HG02970 (cell line): ENCODE results near the gene CLCF1.

Experiments used
- ATAC-seq: cut with Tn5 transposase; IDR thresholded peaks from one replicate; pipeline ENCODE4 v1.9.1; 2021; ENCODE audit warnings: mild to moderate bottlenecking, moderate library complexity, moderate number of reproducible peaks; ENCODE audit not compliant: unreplicated experiment, low FRiP score

CLCF1 gene

GRCh38 chr11:67372993-67373647, at the start of gene CLCF1:
TSS of gene CLCF1 (minus strand) at chr11:67373598. CDS start at chr11:67373539, 59 bp downstream.
- ATAC-seq = peak; percentile 40

- ATAC-seq = no peak
Observed at GRCh38 chr11:67422891-67423290, 49.5 kb upstream of the CLCF1 start.

- no peak for ATAC-seq
Observed at GRCh38 chr11:67421430-67422031, 48.1 kb upstream of the CLCF1 start.

- peak; percentile 85 for ATAC-seq
Observed at GRCh38 chr11:67420646-67421429, 47.4 kb upstream of the CLCF1 start.

GRCh38 chr11:67420147-67420645, 46.8 kb upstream of the CLCF1 start:
- ATAC-seq = no peak

- ATAC-seq = no peak
Observed at GRCh38 chr11:67419325-67420049, 46.1 kb upstream of the CLCF1 start.

- ATAC-seq = no peak
Observed at GRCh38 chr11:67418476-67419281, 45.3 kb upstream of the CLCF1 start.

- ATAC-seq = no peak
Observed at GRCh38 chr11:67417425-67417824, 44.0 kb upstream of the CLCF1 start.

GRCh38 chr11:67416416-67417335, 43.3 kb upstream of the CLCF1 start:
- ATAC-seq = no peak

- no peak for ATAC-seq
Observed at GRCh38 chr11:67415501-67416304, 42.3 kb upstream of the CLCF1 start, which contains the start of gene CARNS1. TSS of gene CARNS1 (plus strand) at chr11:67415678. CDS start at chr11:67416200, 522 bp downstream.

GRCh38 chr11:67413266-67413849, 40.0 kb upstream of the CLCF1 start:
- no peak for ATAC-seq

- no peak for ATAC-seq
Observed at GRCh38 chr11:67412495-67413179, 39.2 kb upstream of the CLCF1 start.

GRCh38 chr11:67411785-67412152, 38.4 kb upstream of the CLCF1 start:
- no peak for ATAC-seq

- ATAC-seq = no peak
Observed at GRCh38 chr11:67410984-67411784, 37.8 kb upstream of the CLCF1 start.

- no peak for ATAC-seq
Observed at GRCh38 chr11:67410369-67410831, 37.0 kb upstream of the CLCF1 start.

- no peak for ATAC-seq
Observed at GRCh38 chr11:67409781-67410368, 36.5 kb upstream of the CLCF1 start.
